ENCODE data around the gene LRRC10B. TPM values are rescaled to one million over a fixed set of nuclear protein-coding genes. Genes with fewer than 3 reads are reported as not detected.

LRRC10B gene
- polyA plus RNA-seq, 2 of the 4 experiments (the other 2 are of a cell fraction): 0.03 to 0.04 TPM

DNA sequence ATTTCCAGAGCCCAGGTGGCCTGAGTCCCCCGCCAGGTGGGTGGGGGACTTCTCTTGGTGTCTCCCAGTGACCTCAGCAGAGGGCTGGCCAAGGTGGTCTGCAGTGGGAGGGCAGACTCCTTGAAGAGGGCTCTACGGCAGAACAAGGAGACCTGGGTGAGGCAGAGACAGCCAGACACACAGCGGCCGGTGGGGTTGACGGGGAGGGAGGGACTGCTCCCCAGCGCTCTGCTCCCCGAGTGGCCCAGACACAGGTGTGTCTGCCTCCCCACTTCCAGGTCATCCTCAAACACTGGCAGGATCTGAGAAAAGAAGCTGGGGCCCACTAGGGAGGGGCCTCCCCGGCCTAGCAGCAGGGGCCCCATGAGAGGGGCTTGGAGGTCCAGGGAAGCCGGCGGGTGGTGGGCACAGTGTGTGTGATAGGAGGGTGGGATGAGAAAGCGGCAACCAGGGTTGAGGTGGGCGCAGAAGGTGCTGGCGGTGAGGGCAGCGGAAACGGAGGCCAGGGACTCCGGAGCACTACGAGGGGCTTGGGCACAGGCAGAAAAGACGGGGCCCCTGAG is 42.2 kb downstream of the LRRC10B start:
- H3K4me1 ChIP-seq: peaks cover 14% of the 10 kb centered on the region
- no peak for DNase-seq (ENCODE audit: low read depth in 1 of 2, low spot score in 1 of 2)
- TF ChIP-seq, protein P1, sequence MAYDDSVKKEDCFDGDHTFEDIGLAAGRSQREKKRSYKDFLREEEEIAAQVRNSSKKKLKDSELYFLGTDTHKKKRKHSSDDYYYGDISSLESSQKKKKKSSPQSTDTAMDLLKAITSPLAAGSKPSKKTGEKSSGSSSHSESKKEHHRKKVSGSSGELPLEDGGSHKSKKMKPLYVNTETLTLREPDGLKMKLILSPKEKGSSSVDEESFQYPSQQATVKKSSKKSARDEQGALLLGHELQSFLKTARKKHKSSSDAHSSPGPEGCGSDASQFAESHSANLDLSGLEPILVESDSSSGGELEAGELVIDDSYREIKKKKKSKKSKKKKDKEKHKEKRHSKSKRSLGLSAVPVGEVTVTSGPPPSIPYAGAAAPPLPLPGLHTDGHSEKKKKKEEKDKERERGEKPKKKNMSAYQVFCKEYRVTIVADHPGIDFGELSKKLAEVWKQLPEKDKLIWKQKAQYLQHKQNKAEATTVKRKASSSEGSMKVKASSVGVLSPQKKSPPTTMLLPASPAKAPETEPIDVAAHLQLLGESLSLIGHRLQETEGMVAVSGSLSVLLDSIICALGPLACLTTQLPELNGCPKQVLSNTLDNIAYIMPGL (CRISPR knock-in tag; IDR thresholded peaks at IDR 0.05; ENCODE audit: borderline replicate concordance): no peak
- TF ChIP-seq SREBF2 (IDR thresholded peaks at IDR 0.05): no peak
- TF ChIP-seq MAFK (IDR thresholded peaks at IDR 0.05; ENCODE audit: partially characterized antibody): no peak
- no peak for TF ChIP-seq RAD21 (conservative IDR thresholded peaks at IDR 0.05 in 1 of 2, IDR thresholded peaks at IDR 0.05 in 1 of 2)
- no peak for TF ChIP-seq FOSL2 (IDR thresholded peaks at IDR 0.05)
- TF ChIP-seq FOSL2 (CRISPR knock-in tag; IDR thresholded peaks at IDR 0.05): no peak
- TF ChIP-seq SMC3 (IDR thresholded peaks at IDR 0.05): no peak
- no peak for TF ChIP-seq NR3C1 (IDR thresholded peaks at IDR 0.05)
- TF ChIP-seq NPAS2 (CRISPR knock-in tag; IDR thresholded peaks at IDR 0.05; ENCODE audit: borderline replicate concordance): no peak
- no peak for TF ChIP-seq TP53 (CRISPR knock-in tag; IDR thresholded peaks at IDR 0.05)
- no peak for TF ChIP-seq MAZ (IDR thresholded peaks at IDR 0.05; ENCODE audit: borderline replicate concordance, low read depth, low read length)
- no peak for TF ChIP-seq CEBPB (IDR thresholded peaks at IDR 0.05)
- TF ChIP-seq FOSB (CRISPR knock-in tag; IDR thresholded peaks at IDR 0.05): no peak
- TF ChIP-seq EHF (CRISPR knock-in tag; IDR thresholded peaks at IDR 0.05): no peak
- no peak for TF ChIP-seq RNF2 (IDR thresholded peaks at IDR 0.05; ENCODE audit: borderline replicate concordance, low read depth)
- TF ChIP-seq ZC3H11A (IDR thresholded peaks at IDR 0.05): no peak
- TF ChIP-seq HOXB5 (CRISPR knock-in tag; IDR thresholded peaks at IDR 0.05): no peak
- no peak for TF ChIP-seq HDAC2 (IDR thresholded peaks at IDR 0.05)
- no peak for TF ChIP-seq PHF8 (IDR thresholded peaks at IDR 0.05; ENCODE audit: borderline replicate concordance, low read depth)
- TF ChIP-seq EHMT2 (IDR thresholded peaks at IDR 0.05; ENCODE audit: low read depth): no peak
- POLR2A ChIA-PET: no interaction called here
- no peaks in the 10 kb centered on the region for H3K9me3 ChIP-seq
- H3K27ac ChIP-seq: no peak overlapping the region; a peak in 1 of 6 replicates
- H3K4me3 ChIP-seq: no peak overlapping the region
- ATAC-seq: no peak
- 88% methylated on average over 16 of the region's 18 CpGs for WGBS (ENCODE audit: missing lambda C conversion rate)
- H3K4me2 ChIP-seq: no peak overlapping the region
- CTCF ChIA-PET: interaction anchor here (1.1 to 3.8 kb wide), 2 partner anchors 12 to 13 kb away, joined by 3 to 19 read pairs; no protein-coding TSS in a partner anchor
- FAIRE-seq: no peak

DNA sequence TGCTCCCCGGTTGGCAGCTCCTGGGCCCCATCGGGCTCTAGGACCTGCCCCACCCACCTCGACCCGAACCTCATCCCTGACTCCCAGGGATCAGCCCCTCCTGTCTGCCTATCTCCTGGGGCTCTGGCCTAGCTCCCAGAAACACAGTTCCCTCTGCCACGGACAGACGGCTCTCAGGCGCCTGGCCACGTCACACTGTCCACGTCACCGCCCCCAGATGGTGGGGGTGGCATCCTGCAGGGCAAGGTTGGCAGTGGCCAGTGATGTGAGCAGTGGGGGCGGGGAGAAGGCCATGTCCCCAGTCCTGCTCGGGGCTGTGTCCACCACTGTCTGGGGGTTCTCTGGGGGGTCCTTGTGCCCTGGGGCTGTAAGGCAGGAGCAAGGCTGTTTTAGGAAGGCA is 43.1 kb downstream of the LRRC10B start:
- H3K27ac ChIP-seq: peak overlapping the region in 1 of 2 experiments; percentile 69; a peak in 3 of 6 replicates
- WGBS (ENCODE audit: missing lambda C conversion rate): 20% methylated on average over 1 of the region's 12 CpGs
- CTCF ChIA-PET: interaction anchor here (0.6 to 3.8 kb wide), 3 partner anchors 12 to 64 kb away, joined by 3 to 19 read pairs (median 3); no protein-coding TSS in a partner anchor
- TF ChIP-seq, protein P2, sequence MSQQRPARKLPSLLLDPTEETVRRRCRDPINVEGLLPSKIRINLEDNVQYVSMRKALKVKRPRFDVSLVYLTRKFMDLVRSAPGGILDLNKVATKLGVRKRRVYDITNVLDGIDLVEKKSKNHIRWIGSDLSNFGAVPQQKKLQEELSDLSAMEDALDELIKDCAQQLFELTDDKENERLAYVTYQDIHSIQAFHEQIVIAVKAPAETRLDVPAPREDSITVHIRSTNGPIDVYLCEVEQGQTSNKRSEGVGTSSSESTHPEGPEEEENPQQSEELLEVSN (IDR thresholded peaks at IDR 0.05; ENCODE audit: borderline replicate concordance, low read depth): no peak
- TF ChIP-seq, protein P3, sequence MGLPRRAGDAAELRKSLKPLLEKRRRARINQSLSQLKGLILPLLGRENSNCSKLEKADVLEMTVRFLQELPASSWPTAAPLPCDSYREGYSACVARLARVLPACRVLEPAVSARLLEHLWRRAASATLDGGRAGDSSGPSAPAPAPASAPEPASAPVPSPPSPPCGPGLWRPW (IDR thresholded peaks at IDR 0.05): no peak
- no peak for TF ChIP-seq ZSCAN20 (CRISPR knock-in tag; IDR thresholded peaks at IDR 0.05)
- TF ChIP-seq, protein P4, sequence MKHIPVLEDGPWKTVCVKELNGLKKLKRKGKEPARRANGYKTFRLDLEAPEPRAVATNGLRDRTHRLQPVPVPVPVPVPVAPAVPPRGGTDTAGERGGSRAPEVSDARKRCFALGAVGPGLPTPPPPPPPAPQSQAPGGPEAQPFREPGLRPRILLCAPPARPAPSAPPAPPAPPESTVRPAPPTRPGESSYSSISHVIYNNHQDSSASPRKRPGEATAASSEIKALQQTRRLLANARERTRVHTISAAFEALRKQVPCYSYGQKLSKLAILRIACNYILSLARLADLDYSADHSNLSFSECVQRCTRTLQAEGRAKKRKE (CRISPR knock-in tag; IDR thresholded peaks at IDR 0.05; ENCODE audit: low read depth): no peak
- no peak for TF ChIP-seq MYC (IDR thresholded peaks at IDR 0.05; ENCODE audit: borderline replicate concordance, low read length)
- no peak for TF ChIP-seq NR3C1 (IDR thresholded peaks at IDR 0.05)
- TF ChIP-seq RCOR1 (IDR thresholded peaks at IDR 0.05; ENCODE audit: low read depth, low read length): no peak
- TF ChIP-seq NFE2L2 (conservative IDR thresholded peaks at IDR 0.05; ENCODE audit: low read length): no peak
- no peak for TF ChIP-seq JUNB (IDR thresholded peaks at IDR 0.05)
- no peak for TF ChIP-seq BHLHE40 (IDR thresholded peaks at IDR 0.05; ENCODE audit: low read depth, low read length)
- TF ChIP-seq, protein P1 (CRISPR knock-in tag; IDR thresholded peaks at IDR 0.05; ENCODE audit: borderline replicate concordance): no peak
- TF ChIP-seq FOXS1 (CRISPR knock-in tag; IDR thresholded peaks at IDR 0.05): no peak
- TF ChIP-seq RARB (CRISPR knock-in tag; IDR thresholded peaks at IDR 0.05): no peak
- TF ChIP-seq EHMT2 (IDR thresholded peaks at IDR 0.05; ENCODE audit: low read depth): no peak
- no peak for TF ChIP-seq FOSL2 (IDR thresholded peaks at IDR 0.05)
- no peak for TF ChIP-seq FOSL2 (CRISPR knock-in tag; IDR thresholded peaks at IDR 0.05)
- no peak for TF ChIP-seq FOSB (CRISPR knock-in tag; IDR thresholded peaks at IDR 0.05)
- TF ChIP-seq HOXA7 (CRISPR knock-in tag; IDR thresholded peaks at IDR 0.05): no peak
- TF ChIP-seq NPAS2 (CRISPR knock-in tag; IDR thresholded peaks at IDR 0.05; ENCODE audit: borderline replicate concordance): no peak
- no peak for TF ChIP-seq HEYL (CRISPR knock-in tag; IDR thresholded peaks at IDR 0.05)

More for the DNA sequence above, 43.1 kb downstream of the LRRC10B start:
- FAIRE-seq (no peak), DNase-seq (ENCODE audit: low read depth in 1 of 2, low spot score in 1 of 2) (peak; percentile 39 to 42), ATAC-seq (peak; percentile 24 to 46; a peak in 3 of 6 replicates)
- Histone ChIP-seq H3K4me1 (peaks cover 14% of the 10 kb centered on the region), H3K4me2 (peak overlapping the region; percentile 30; the same call in 2 of the 3 replicates), H3K4me3 (no peak overlapping the region), H3K9me3 (no peaks in the 10 kb centered on the region)
- POLR2A ChIA-PET: no interaction called here
